HL-60 (cell line): ENCODE data around the gene DDI2.

Experiments
- POLR2AphosphoS5 ChIP-seq: IDR thresholded peaks from 2 replicates; pipeline ENCODE4 v1.6.1; 2012; ENCODE audit warnings: low read depth
- TF ChIP-seq, protein P1 (sequence below): IDR thresholded peaks from one replicate; pipeline ENCODE4 v1.5.1; 2011; ENCODE audit warnings: low read length, control low read depth, inconsistent platforms; ENCODE audit not compliant: insufficient read depth
- TF ChIP-seq, protein P2 (sequence below): IDR thresholded peaks from 2 replicates; pipeline ENCODE4 v1.6.1; 2012; ENCODE audit warnings: low read depth; ENCODE audit not compliant: insufficient replicate concordance

DNA sequence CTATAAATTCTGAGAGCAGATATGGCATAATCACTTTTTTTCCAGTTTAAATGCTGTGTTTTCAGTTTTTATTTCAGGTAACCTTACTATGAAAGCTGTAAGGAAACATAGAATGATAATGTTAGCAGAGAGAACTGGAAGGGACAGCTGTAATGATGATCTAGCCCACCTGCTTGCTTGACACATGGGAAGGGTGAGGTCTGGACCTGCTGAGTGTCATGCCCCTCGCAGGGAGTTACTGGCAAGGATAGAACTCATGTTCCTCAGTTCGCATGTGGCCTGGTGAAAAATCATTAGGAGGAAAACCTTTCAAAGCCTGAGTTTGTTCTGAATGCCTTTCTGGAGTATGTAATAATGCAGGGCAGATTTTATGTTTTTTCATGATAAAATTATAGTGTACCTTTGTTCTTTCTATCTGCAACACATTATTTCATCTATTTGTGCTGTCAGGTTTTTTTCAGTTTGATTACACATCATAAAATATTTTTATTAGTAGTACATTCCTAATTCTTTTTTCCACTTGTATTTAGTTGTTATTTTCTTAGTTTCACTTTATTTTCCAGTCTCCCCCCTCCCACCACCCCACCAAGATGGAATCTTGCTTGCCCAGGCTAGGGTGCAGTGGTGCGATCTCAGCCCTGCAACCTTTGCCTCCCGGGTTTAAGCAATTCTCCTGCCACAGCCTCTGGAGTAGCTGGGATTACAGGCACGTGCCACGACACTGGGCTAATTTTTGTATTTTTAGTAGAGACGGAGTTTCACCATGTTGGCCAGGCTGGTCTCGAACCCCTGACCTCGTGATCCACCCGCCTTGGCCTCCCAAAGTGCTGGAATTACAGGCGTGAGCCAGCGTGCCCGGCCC, 8.0 kb downstream of the DDI2 start:
- TF ChIP-seq POLR2AphosphoS5, result no peak
- TF ChIP-seq, protein P1, sequence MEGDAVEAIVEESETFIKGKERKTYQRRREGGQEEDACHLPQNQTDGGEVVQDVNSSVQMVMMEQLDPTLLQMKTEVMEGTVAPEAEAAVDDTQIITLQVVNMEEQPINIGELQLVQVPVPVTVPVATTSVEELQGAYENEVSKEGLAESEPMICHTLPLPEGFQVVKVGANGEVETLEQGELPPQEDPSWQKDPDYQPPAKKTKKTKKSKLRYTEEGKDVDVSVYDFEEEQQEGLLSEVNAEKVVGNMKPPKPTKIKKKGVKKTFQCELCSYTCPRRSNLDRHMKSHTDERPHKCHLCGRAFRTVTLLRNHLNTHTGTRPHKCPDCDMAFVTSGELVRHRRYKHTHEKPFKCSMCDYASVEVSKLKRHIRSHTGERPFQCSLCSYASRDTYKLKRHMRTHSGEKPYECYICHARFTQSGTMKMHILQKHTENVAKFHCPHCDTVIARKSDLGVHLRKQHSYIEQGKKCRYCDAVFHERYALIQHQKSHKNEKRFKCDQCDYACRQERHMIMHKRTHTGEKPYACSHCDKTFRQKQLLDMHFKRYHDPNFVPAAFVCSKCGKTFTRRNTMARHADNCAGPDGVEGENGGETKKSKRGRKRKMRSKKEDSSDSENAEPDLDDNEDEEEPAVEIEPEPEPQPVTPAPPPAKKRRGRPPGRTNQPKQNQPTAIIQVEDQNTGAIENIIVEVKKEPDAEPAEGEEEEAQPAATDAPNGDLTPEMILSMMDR, result no peak
- TF ChIP-seq, protein P2, sequence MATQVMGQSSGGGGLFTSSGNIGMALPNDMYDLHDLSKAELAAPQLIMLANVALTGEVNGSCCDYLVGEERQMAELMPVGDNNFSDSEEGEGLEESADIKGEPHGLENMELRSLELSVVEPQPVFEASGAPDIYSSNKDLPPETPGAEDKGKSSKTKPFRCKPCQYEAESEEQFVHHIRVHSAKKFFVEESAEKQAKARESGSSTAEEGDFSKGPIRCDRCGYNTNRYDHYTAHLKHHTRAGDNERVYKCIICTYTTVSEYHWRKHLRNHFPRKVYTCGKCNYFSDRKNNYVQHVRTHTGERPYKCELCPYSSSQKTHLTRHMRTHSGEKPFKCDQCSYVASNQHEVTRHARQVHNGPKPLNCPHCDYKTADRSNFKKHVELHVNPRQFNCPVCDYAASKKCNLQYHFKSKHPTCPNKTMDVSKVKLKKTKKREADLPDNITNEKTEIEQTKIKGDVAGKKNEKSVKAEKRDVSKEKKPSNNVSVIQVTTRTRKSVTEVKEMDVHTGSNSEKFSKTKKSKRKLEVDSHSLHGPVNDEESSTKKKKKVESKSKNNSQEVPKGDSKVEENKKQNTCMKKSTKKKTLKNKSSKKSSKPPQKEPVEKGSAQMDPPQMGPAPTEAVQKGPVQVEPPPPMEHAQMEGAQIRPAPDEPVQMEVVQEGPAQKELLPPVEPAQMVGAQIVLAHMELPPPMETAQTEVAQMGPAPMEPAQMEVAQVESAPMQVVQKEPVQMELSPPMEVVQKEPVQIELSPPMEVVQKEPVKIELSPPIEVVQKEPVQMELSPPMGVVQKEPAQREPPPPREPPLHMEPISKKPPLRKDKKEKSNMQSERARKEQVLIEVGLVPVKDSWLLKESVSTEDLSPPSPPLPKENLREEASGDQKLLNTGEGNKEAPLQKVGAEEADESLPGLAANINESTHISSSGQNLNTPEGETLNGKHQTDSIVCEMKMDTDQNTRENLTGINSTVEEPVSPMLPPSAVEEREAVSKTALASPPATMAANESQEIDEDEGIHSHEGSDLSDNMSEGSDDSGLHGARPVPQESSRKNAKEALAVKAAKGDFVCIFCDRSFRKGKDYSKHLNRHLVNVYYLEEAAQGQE, result no peak
